NCI-H187 treated with DMSO at 0.1 percent for 48 hours (cell line): ENCODE data around the gene UBTF.

ENCODE experiments used
- DNase-seq: peaks from one replicate; lab custom pipeline; 2025; lab: John Stamatoyannopoulos, UW

UBTF gene

GRCh38 chr17:44167181-44167861 is 52.2 kb downstream of the UBTF start:
- no peak for DNase-seq

- no peak for DNase-seq
These were observed 55.0 kb downstream of the UBTF start for GRCh38 chr17:44164476-44164875.

GRCh38 chr17:44159519-44160210 is 59.8 kb downstream of the UBTF start:
- DNase-seq: no peak

- peak; percentile 41 for DNase-seq
These were observed 64.0 kb downstream of the UBTF start for GRCh38 chr17:44155488-44155887.
